Measurements from ENCODE around the gene IKBKE. TPM values are rescaled to one million over a fixed set of nuclear protein-coding genes. Genes with fewer than 3 reads are reported as not detected.

The IKBKE gene
- total RNA-seq, 1 experiment from 2014 or later, result 5.1 TPM

- TF ChIP-seq POLR2AphosphoS5 (IDR thresholded peaks at IDR 0.05; ENCODE audit: low read depth, low read length), result no peak
Observed at GRCh38 chr1:206496131-206496793, 26.0 kb downstream of the IKBKE start (continued).

- Histone ChIP-seq H3K4me3 (replicated peaks in 1 of 2; ENCODE audit: low read depth in 1 of 2, low read length in 2 of 2) (no peak overlapping the region), H3K36me3 (ENCODE audit: control insufficient read depth in 1 of 2, insufficient read depth in 2 of 2, low read length in 2 of 2) (no peaks in the 10 kb centered on the region), H3K4me2 (ENCODE audit: low read length) (no peak overlapping the region), H4K20me1 (ENCODE audit: insufficient read depth) (no peaks in the 10 kb centered on the region), H3K9me3 (ENCODE audit: control insufficient read depth in 1 of 2, insufficient read depth in 1 of 2, low read depth in 1 of 2, low read length in 2 of 2) (no peaks in the 10 kb centered on the region), H3K9me2 (ENCODE audit: insufficient read depth) (no peaks in the 10 kb centered on the region), H3K27me3 (ENCODE audit: insufficient read depth, low read length) (no peaks in the 10 kb centered on the region), H3K27ac (ENCODE audit: low read depth, low read length) (no peak overlapping the region), H3K9ac (ENCODE audit: low read length) (no peak overlapping the region), H3K4me1 (ENCODE audit: control insufficient read depth in 1 of 2, insufficient read depth in 2 of 2, low read length in 2 of 2) (peaks cover 35 to 52% of the 10 kb centered on the region in 2 experiments), H3K79me2 (ENCODE audit: insufficient read depth, low read length) (no peaks in the 10 kb centered on the region), H2AFZ (ENCODE audit: low read depth, low read length, poor library complexity, severe bottlenecking) (no peak overlapping the region)
- DNase-seq (ENCODE audit: low read depth, low spot score) (no peak), ATAC-seq (no peak)
- POLR2A ChIA-PET, result no interaction called here
- RAD21 ChIA-PET (ENCODE audit: low non-redundant PET in 1 of 2, low total read pairs in 2 of 2, uncharacterized antibody in 2 of 2, unreplicated experiment in 2 of 2), result no interaction called here
- CTCF ChIA-PET, result interaction anchor here (1.5 kb wide), 1 partner anchor 86 kb away, joined by 4 read pairs; no protein-coding TSS in a partner anchor
- BruUV-seq (replicated peaks), result no TSS peak
- intact Hi-C loops (cut with micrococcal nuclease), result no loop called here
- TF ChIP-seq FOSL1 (IDR thresholded peaks at IDR 0.05; ENCODE audit: low read depth) (no peak), CBX3 (IDR thresholded peaks at IDR 0.05; ENCODE audit: low read depth) (no peak), SRF (IDR thresholded peaks at IDR 0.05; ENCODE audit: low read depth) (no peak), EGR1 (IDR thresholded peaks at IDR 0.05; ENCODE audit: low read depth) (no peak), SP1 (IDR thresholded peaks at IDR 0.05; ENCODE audit: low read depth) (no peak), ZBTB33 (IDR thresholded peaks at IDR 0.05; ENCODE audit: extremely low read depth, insufficient replicate concordance, low read length) (no peak), CEBPB (IDR thresholded peaks at IDR 0.05; ENCODE audit: low read depth) (no peak), ZFX (IDR thresholded peaks at IDR 0.05) (no peak), YY1 (IDR thresholded peaks at IDR 0.05; ENCODE audit: extremely low read depth, insufficient replicate concordance, low read depth, low read length) (no peak), ZNF274 (IDR thresholded peaks at IDR 0.05; ENCODE audit: low read depth, low read length) (no peak), ATF3 (IDR thresholded peaks at IDR 0.05) (no peak), JUND (IDR thresholded peaks at IDR 0.05) (no peak), TCF7L2 (IDR thresholded peaks at IDR 0.05; ENCODE audit: borderline replicate concordance, extremely low read depth, insufficient read depth, insufficient read length) (no peak)
Observed at GRCh38 chr1:206497363-206497762, 27.1 kb downstream of the IKBKE start.
